Measurements from ENCODE around the gene CARD8.

Gene CARD8

GRCh38 chr19:48290401-48290770 lies 34.7 kb upstream of the CARD8 start:
- H3K27me3 ChIP-seq: peaks cover 11% of the 10 kb centered on the region
- no peak overlapping the region for H3K27ac ChIP-seq
- TF ChIP-seq CTCF (IDR thresholded peaks at IDR 0.05): no peak
- H3K4me3 ChIP-seq (ENCODE audit: low read depth in 1 of 2, low read length in 1 of 2): peak overlapping the region in 1 of 2 experiments; percentile 59
- H3K4me1 ChIP-seq (ENCODE audit: control insufficient read depth in 1 of 2, insufficient read depth in 1 of 2, low read depth in 1 of 2, low read length in 1 of 2): peaks cover 8 to 10% of the 10 kb centered on the region in 2 experiments
- H3K36me3 ChIP-seq: no peaks in the 10 kb centered on the region
- H3K9me3 ChIP-seq: no peaks in the 10 kb centered on the region

- no peaks in the 10 kb centered on the region for H3K9me3 ChIP-seq
- peaks cover 11% of the 10 kb centered on the region for H3K27me3 ChIP-seq
- no peak overlapping the region for H3K27ac ChIP-seq
- no peaks in the 10 kb centered on the region for H3K36me3 ChIP-seq
- peaks cover 18 to 22% of the 10 kb centered on the region in 2 experiments for H3K4me1 ChIP-seq (ENCODE audit: control insufficient read depth in 1 of 2, insufficient read depth in 1 of 2, low read depth in 1 of 2, low read length in 1 of 2)
- no peak for TF ChIP-seq CTCF (IDR thresholded peaks at IDR 0.05)
- no peak overlapping the region for H3K4me3 ChIP-seq (ENCODE audit: low read depth in 1 of 2, low read length in 1 of 2)
Observed at GRCh38 chr19:48287748-48288147, 32.0 kb upstream of the CARD8 start.

- no peaks in the 10 kb centered on the region for H3K9me3 ChIP-seq
- no peak for TF ChIP-seq CTCF (IDR thresholded peaks at IDR 0.05)
- H3K4me1 ChIP-seq (ENCODE audit: control insufficient read depth in 1 of 2, insufficient read depth in 1 of 2, low read depth in 1 of 2, low read length in 1 of 2): peaks cover 23 to 33% of the 10 kb centered on the region in 2 experiments
- H3K27me3 ChIP-seq: no peaks in the 10 kb centered on the region
- H3K27ac ChIP-seq: peak overlapping the region; percentile 69
- no peaks in the 10 kb centered on the region for H3K36me3 ChIP-seq
- no peak overlapping the region for H3K4me3 ChIP-seq (ENCODE audit: low read depth in 1 of 2, low read length in 1 of 2)
Observed at GRCh38 chr19:48284896-48285295, 29.2 kb upstream of the CARD8 start.

- Histone ChIP-seq H3K27ac (no peak overlapping the region), H3K4me3 (ENCODE audit: low read depth in 1 of 2, low read length in 1 of 2) (no peak overlapping the region), H3K27me3 (no peaks in the 10 kb centered on the region), H3K36me3 (no peaks in the 10 kb centered on the region), H3K4me1 (ENCODE audit: control insufficient read depth in 1 of 2, insufficient read depth in 1 of 2, low read depth in 1 of 2, low read length in 1 of 2) (peaks cover 24 to 36% of the 10 kb centered on the region in 2 experiments), H3K9me3 (no peaks in the 10 kb centered on the region)
- TF ChIP-seq CTCF (IDR thresholded peaks at IDR 0.05): no peak
Observed at GRCh38 chr19:48283908-48284307, 28.2 kb upstream of the CARD8 start.

- TF ChIP-seq CTCF (IDR thresholded peaks at IDR 0.05): no peak
- Histone ChIP-seq H3K9me3 (no peaks in the 10 kb centered on the region), H3K4me3 (ENCODE audit: low read depth in 1 of 2, low read length in 1 of 2) (no peak overlapping the region), H3K4me1 (ENCODE audit: control insufficient read depth in 1 of 2, insufficient read depth in 1 of 2, low read depth in 1 of 2, low read length in 1 of 2) (peaks cover 18 to 27% of the 10 kb centered on the region in 2 experiments), H3K27ac (no peak overlapping the region), H3K36me3 (no peaks in the 10 kb centered on the region), H3K27me3 (no peaks in the 10 kb centered on the region)
Observed at GRCh38 chr19:48279747-48280146, 24.0 kb upstream of the CARD8 start.

GRCh38 chr19:48274938-48275337 lies 19.2 kb upstream of the CARD8 start:
- Histone ChIP-seq H3K4me1 (ENCODE audit: control insufficient read depth in 1 of 2, insufficient read depth in 1 of 2, low read depth in 1 of 2, low read length in 1 of 2) (peaks cover 19% of the 10 kb centered on the region in 2 experiments), H3K27ac (no peak overlapping the region), H3K36me3 (no peaks in the 10 kb centered on the region), H3K9me3 (no peaks in the 10 kb centered on the region), H3K4me3 (ENCODE audit: low read depth in 1 of 2, low read length in 1 of 2) (no peak overlapping the region), H3K27me3 (no peaks in the 10 kb centered on the region)
- TF ChIP-seq CTCF (IDR thresholded peaks at IDR 0.05): no peak
